Measurements from ENCODE around the gene LDLRAD2. TPM values are rescaled to one million over a fixed set of nuclear protein-coding genes. Genes with fewer than 3 reads are reported as not detected.

Gene LDLRAD2
- total and polyA plus RNA-seq, 9 of the 15 experiments (the other 6 are each of a cell fraction or from before 2014, with no cell fraction given): 0.45 to 0.48 TPM; not detected in 7

GRCh38 chr1:21821385-21822019, 9.4 kb downstream of the LDLRAD2 start:
- Histone ChIP-seq H2AFZ (ENCODE audit: low read depth, low read length) (no peak overlapping the region), H3K79me2 (ENCODE audit: control insufficient read depth, insufficient read depth, low read length) (no peaks in the 10 kb centered on the region), H3K9ac (ENCODE audit: insufficient read depth in 1 of 2, low read depth in 2 of 2, low read length in 2 of 2) (peak overlapping the region in 1 of 2 experiments; percentile 59; a peak in 1 of 4 replicates), H3K4me1 (replicated peaks in 1 of 2; ENCODE audit: control insufficient read depth in 2 of 2, insufficient read depth in 2 of 2, low read length in 2 of 2) (peaks cover 13 to 41% of the 10 kb centered on the region in 2 experiments), H3K9me3 (replicated peaks; ENCODE audit: control insufficient read depth, insufficient read depth, low read depth, low read length) (no peaks in the 10 kb centered on the region), H4K20me1 (replicated peaks; ENCODE audit: control insufficient read depth, insufficient read depth, low read length) (no peaks in the 10 kb centered on the region), H3K27ac (ENCODE audit: extremely low read depth, low read depth, low read length) (no peak overlapping the region), H3K36me3 (ENCODE audit: control insufficient read depth, insufficient read depth, low read length) (peaks cover 33% of the 10 kb centered on the region; the same call in 1 of the 3 replicates), H3K9me1 (ENCODE audit: control insufficient read depth, insufficient read depth, low read length) (peaks cover 3% of the 10 kb centered on the region), H3K4me2 (ENCODE audit: insufficient read depth, low read length) (no peak overlapping the region), H3K27me3 (ENCODE audit: control insufficient read depth in 2 of 2, insufficient read depth in 2 of 2, low read length in 2 of 2) (no peaks in the 10 kb centered on the region), H3K4me3 (no peak overlapping the region)
- in situ Hi-C loops (cut with MboI) (no loop called here), intact Hi-C loops (cut with micrococcal nuclease) (no loop called here)
- FAIRE-seq: no peak
- ATAC-seq: no peak
- DNase-seq (ENCODE audit: extremely low read depth in 1 of 4, low spot score in 3 of 4): no peak
- 82% methylated on average over 10 of the region's 11 CpGs for WGBS (ENCODE audit: insufficient coverage, low coverage, missing lambda C conversion rate)
- BruUV-seq (replicated peaks): no TSS peak
- POLR2A ChIA-PET: interaction anchor here (0.5 to 1.1 kb wide), 4 partner anchors 13 to 209 kb away, joined by 3 to 4 read pairs (median 3); no protein-coding TSS in a partner anchor
- no peak for TF ChIP-seq LEF1 (IDR thresholded peaks at IDR 0.05)
- TF ChIP-seq, protein P1, sequence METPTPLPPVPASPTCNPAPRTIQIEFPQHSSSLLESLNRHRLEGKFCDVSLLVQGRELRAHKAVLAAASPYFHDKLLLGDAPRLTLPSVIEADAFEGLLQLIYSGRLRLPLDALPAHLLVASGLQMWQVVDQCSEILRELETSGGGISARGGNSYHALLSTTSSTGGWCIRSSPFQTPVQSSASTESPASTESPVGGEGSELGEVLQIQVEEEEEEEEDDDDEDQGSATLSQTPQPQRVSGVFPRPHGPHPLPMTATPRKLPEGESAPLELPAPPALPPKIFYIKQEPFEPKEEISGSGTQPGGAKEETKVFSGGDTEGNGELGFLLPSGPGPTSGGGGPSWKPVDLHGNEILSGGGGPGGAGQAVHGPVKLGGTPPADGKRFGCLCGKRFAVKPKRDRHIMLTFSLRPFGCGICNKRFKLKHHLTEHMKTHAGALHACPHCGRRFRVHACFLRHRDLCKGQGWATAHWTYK (CRISPR knock-in tag; IDR thresholded peaks at IDR 0.05): 0 out of 2 replicates have a peak, but pooled peaks have one; percentile 32
- TF ChIP-seq POLR2AphosphoS2 (IDR thresholded peaks at IDR 0.05; ENCODE audit: low read length): no peak
- TF ChIP-seq POLR2G (IDR thresholded peaks at IDR 0.05; ENCODE audit: low read depth, low read length): peak; percentile 61
- CTCF ChIA-PET (ENCODE audit: low intra/inter-chr PET ratio): no interaction called here

All from K562 (cell line).